GM21576 (cell line): ENCODE results near the gene B4GALT1.

ENCODE experiments used
- ATAC-seq: cut with Tn5 transposase; IDR thresholded peaks from one replicate; pipeline ENCODE4 v1.9.1; 2021; ENCODE audit warnings: mild to moderate bottlenecking, moderate library complexity; ENCODE audit not compliant: unreplicated experiment

Gene B4GALT1

GRCh38 chr9:33125871-33126823, 41.0 kb downstream of the B4GALT1 start:
- ATAC-seq, result no peak

DNA sequence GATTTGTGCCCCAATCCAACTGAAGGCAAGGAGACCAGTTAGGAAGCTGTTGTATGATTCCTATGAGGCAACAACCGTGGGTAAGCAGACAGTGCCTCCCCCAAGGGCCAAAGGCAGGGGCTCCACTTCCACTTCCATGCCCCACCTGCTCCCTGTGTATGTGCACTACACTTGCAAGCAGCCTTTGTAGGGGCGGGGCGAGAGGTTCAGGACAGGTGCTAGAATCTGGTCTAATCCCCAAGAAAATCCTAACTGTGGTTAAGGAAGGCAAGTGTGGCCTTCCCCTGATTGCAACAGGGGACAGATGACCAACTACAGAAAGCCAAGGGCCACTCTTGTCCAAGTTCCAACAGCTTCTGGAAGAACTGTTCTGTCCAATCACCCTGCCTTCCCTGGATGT, 41.7 kb downstream of the B4GALT1 start:
- ATAC-seq, result no peak

DNA sequence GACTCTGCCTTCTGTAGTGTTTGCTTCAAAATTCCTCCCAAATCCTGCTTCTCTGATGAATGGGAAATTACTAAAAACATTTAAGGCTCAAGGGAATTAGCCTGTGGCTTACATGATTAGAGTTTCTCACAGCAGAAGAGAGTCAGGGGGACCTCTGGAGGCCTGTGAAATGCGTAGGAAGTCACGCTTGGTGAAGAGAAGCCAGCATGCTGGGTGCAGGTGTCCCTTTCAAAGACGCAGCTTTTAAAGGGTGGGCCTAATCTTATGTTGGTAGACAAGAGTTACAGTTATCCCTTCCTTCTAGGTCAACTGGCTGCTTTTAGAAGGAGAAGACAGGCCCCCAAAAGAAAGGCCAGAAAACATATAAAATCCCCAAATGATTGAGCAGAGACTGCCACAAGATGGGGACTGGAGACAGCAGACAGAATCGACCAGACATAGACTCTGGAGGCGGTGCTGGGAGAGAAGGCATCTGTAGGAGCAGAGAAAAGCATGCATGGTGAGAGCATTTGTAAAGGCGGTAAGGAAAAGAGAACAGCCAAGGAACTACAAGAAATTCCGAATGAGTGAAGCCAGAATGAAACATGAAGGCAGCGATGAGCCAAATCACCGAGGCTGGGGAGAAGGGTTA, 42.3 kb downstream of the B4GALT1 start:
- ATAC-seq, result peak; percentile 45

- ATAC-seq, result no peak
Measured at GRCh38 chr9:33124046-33124445, 43.1 kb downstream of the B4GALT1 start.

- no peak for ATAC-seq
Measured at GRCh38 chr9:33123407-33124031, 43.6 kb downstream of the B4GALT1 start.

DNA sequence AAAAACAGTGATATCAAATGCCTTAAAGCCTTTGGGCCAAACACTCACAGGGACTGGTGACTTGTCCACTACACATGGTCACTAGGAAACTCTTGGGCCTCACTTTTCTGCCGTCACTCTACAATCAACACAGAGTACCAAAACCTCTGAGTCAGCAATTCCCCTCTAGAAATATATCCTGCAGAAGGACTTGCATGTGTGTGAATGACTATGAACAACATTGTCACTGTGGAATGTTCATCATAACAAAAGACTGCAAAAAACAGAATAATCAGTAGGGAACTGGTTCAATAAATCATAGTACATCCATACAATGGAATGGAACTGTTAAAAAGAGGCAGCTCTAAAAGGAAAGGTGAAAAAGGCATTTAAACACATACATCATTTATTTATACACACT, 46.5 kb downstream of the B4GALT1 start:
- ATAC-seq, result no peak

DNA sequence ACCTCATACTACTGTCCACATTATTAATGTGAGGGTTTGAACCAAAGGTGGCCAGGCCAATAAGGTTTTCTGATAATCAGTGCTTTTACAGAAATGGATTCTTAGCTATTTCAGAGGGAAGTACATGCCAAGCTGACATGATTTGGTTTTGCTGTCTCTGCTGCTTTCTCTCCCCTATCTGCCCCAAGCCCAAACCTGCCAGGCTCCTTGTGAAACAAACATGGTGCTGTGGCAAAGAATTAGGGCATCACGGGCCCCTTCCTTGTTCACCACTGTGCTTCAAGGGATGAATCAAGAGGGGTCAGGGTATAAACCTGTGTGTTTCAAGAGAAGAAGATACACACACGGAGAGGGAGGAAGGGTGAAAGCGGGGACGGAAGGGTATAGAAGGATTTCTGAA, 49.3 kb downstream of the B4GALT1 start:
- no peak for ATAC-seq

DNA sequence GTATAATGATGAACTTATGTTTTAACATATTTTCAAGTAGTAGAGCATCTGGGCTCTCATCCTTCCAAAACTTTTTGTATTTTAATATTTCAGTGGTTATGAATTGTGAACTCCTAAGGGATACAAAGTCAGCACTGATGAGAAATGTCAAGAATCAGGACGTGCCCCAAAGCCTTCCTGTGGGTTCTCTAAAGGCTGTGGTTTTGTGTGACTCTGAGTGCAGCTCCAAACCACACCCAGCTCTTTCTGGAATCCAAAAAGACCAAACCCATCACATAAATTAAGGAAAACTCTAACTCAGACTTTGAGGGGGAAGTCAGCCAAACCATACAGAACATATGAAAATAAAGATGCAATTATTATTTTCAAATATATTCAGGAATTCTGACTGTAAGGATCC, 49.8 kb downstream of the B4GALT1 start:
- no peak for ATAC-seq

DNA sequence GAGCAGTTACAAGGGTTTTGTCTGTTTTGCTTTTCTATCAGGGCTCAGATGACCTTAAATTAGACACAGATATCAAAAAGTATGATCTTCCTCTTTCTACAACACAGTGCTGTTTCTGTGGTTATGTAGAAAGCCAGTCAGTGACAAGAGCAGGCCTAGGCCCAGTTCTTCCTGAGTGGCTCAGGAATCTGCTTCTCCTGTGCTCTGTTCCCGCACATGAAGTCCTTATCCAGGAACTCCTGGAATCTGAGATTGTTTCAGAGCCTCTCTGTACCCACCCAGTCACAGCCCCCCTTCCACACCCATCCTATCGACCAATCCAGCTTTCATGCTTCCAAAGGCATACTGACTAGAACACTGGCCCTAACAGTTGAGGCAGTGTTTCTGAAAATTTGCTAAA, 50.3 kb downstream of the B4GALT1 start:
- no peak for ATAC-seq

DNA sequence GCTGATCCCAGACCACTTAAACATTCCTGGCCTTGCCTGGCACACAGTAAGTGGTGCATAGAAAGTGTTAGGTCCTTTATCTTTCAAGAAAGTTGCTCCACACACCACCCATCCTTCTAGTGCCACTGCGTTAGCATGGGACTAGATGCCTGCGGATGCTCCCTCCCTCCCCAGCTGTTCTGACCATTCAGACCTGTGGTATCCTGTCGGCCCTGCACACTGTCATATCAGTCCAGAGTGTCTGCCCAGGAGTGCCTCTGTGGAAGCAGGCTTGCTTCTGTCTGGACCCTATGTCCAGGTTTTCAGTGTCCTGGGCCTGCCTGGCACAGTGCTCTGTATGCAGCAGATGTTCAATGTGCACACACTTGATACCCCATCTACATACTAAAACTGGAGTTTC, 52.4 kb downstream of the B4GALT1 start:
- ATAC-seq, result no peak

- ATAC-seq, result no peak
Measured at GRCh38 chr9:33113799-33114547, 53.2 kb downstream of the B4GALT1 start.

GRCh38 chr9:33112094-33112493, 55.0 kb downstream of the B4GALT1 start:
- ATAC-seq, result no peak

- no peak for ATAC-seq
Measured at GRCh38 chr9:33111631-33112030, 55.5 kb downstream of the B4GALT1 start.

GRCh38 chr9:33110686-33111085, 56.5 kb downstream of the B4GALT1 start:
- no peak for ATAC-seq

DNA sequence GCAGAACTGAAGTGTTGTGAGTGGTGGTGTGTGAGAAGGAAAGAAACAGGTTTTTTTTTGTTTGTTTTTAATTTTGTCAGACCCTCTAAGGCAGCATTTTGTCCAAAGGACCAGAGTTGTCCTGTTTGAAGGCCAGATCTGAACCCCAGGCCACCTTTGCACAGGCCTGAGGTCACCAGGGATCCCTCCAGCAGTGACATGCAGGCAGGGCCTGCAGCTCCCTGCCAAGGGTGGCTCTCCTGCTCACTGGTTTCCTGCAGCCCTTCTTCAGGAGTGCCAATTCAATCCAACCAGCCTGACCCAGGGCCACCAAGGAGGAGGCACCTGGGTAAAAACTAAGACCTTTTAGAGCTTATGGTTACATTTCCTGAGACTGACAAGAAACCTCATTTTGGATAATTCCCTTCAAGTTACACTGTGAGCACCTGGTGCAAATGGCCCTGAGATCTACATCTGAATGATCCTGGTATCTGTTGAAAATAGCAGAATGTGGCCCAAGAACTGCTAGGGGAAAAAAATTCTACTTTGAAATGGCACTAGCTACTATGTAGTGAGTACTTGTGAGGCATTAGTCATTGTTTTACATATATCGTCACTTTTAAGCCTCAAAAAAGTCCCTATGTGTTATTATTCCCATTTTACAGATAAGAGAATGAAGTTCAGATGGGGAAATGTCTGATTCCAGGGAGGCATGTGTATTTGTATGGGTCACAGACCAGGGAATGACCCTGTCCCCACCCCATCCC, 57.1 kb downstream of the B4GALT1 start:
- no peak for ATAC-seq

- no peak for ATAC-seq
Measured at GRCh38 chr9:33109097-33109496, 58.0 kb downstream of the B4GALT1 start.

DNA sequence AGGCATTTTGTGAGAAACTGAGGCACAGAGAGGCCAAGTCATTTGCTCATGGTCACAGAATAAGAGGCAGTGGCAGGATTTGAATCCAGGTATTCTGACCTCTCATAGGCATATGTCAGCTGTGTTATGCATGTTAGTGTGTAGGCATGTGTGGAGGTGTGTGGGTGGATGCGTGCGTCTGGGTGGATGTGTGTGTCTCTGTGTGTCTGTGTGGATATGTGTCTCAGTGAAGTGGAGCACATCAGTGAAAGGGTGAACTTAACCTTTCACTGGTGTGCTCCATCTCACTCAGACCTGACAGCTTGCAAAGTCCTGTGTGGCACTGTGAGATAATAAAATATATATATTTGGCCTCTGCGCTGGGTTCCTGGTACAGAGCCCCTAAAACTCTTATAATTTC, 58.7 kb downstream of the B4GALT1 start:
- no peak for ATAC-seq

- ATAC-seq, result no peak
Measured at GRCh38 chr9:33107762-33108161, 59.4 kb downstream of the B4GALT1 start.

- no peak for ATAC-seq
Measured at GRCh38 chr9:33106827-33107621, 60.1 kb downstream of the B4GALT1 start.

DNA sequence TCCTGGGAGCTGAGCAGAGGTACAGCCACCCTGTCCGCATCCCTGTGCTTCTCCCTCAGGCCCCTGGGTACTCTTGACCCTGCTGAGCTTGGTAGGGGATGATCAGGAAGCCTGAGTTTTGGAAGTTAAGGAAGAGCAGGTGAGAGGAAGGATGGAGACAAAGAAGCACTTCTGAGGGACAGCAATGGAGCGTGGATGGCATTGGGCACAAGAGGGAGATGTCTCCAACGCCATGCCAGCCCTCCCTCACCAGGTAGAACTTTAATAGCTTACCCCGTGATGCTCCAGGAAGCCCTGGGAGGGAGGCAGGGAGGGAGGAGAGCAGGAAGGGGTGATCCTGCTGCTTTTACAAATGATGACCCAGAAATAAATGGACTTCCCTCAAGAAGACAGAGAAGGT, 60.8 kb downstream of the B4GALT1 start:
- ATAC-seq, result no peak
